Measurements from ENCODE around the gene KAT6B. TPM values are rescaled to one million over a fixed set of nuclear protein-coding genes. Genes with fewer than 3 reads are reported as not detected.

KAT6B gene
- total and polyA plus RNA-seq, 5 donors: 11.3 to 53.0 (median 46.0) TPM

- ATAC-seq (peak; percentile 27 to 42), DNase-seq (no peak)
- Histone ChIP-seq H3K4me3 (ENCODE audit: low read length) (no peak overlapping the region), H3K4me1 (ENCODE audit: control insufficient read depth, insufficient read depth, low read length) (peaks cover 2% of the 10 kb centered on the region), H3K27ac (ENCODE audit: low read length) (no peak overlapping the region), H3K9me3 (ENCODE audit: control insufficient read depth, low read length) (no peaks in the 10 kb centered on the region), H3K27me3 (ENCODE audit: control insufficient read depth, insufficient read depth) (no peaks in the 10 kb centered on the region)
- intact Hi-C loops (cut with DNase I): no loop called here
- WGBS: 50% methylated on average over 8 of the region's 8 CpGs
These were observed 192.4 kb downstream of the KAT6B start for GRCh38 chr10:75018686-75019307.

GRCh38 chr10:75019370-75019769 lies 193.0 kb downstream of the KAT6B start:
- DNase-seq (no peak), ATAC-seq (no peak)
- no peak overlapping the region for H3K27ac ChIP-seq (ENCODE audit: low read length)
- H3K9me3 ChIP-seq (ENCODE audit: control insufficient read depth, low read length): no peaks in the 10 kb centered on the region
- peaks cover 2% of the 10 kb centered on the region for H3K4me1 ChIP-seq (ENCODE audit: control insufficient read depth, insufficient read depth, low read length)
- intact Hi-C loops (cut with DNase I): no loop called here
- no peak overlapping the region for H3K4me3 ChIP-seq (ENCODE audit: low read length)
- 34% methylated on average over 2 of the region's 2 CpGs for WGBS
- no peaks in the 10 kb centered on the region for H3K27me3 ChIP-seq (ENCODE audit: control insufficient read depth, insufficient read depth)

- no peaks in the 10 kb centered on the region for H3K27me3 ChIP-seq (ENCODE audit: control insufficient read depth, insufficient read depth)
- DNase-seq (no peak), ATAC-seq (no peak)
- H3K9me3 ChIP-seq (ENCODE audit: control insufficient read depth, low read length): no peaks in the 10 kb centered on the region
- H3K4me3 ChIP-seq (ENCODE audit: low read length): no peak overlapping the region
- WGBS: 80% methylated on average over 6 of the region's 6 CpGs
- peaks cover 2% of the 10 kb centered on the region for H3K4me1 ChIP-seq (ENCODE audit: control insufficient read depth, insufficient read depth, low read length)
- H3K27ac ChIP-seq (ENCODE audit: low read length): no peak overlapping the region
- intact Hi-C loops (cut with DNase I): loop anchor here in 2 of 4 donors (5.0 to 10.0 kb wide), 2 partner anchors 745 to 753 kb away; no protein-coding TSS in a partner anchor
These were observed 193.8 kb downstream of the KAT6B start for GRCh38 chr10:75020168-75020567.

GRCh38 chr10:75021379-75022249 lies 195.2 kb downstream of the KAT6B start:
- DNase-seq (no peak), ATAC-seq (no peak)
- no peak overlapping the region for H3K4me3 ChIP-seq (ENCODE audit: low read length)
- no peaks in the 10 kb centered on the region for H3K27me3 ChIP-seq (ENCODE audit: control insufficient read depth, insufficient read depth)
- intact Hi-C loops (cut with DNase I): loop anchor here in 2 of 4 donors (5.0 to 10.0 kb wide), 2 partner anchors 747 to 754 kb away; no protein-coding TSS in a partner anchor
- H3K27ac ChIP-seq (ENCODE audit: low read length): no peak overlapping the region
- H3K4me1 ChIP-seq (ENCODE audit: control insufficient read depth, insufficient read depth, low read length): peaks cover 2% of the 10 kb centered on the region
- 82% methylated on average over 10 of the region's 10 CpGs for WGBS
- no peaks in the 10 kb centered on the region for H3K9me3 ChIP-seq (ENCODE audit: control insufficient read depth, low read length)

GRCh38 chr10:75023074-75023473 lies 196.7 kb downstream of the KAT6B start:
- H3K4me3 ChIP-seq (ENCODE audit: low read length): no peak overlapping the region
- H3K9me3 ChIP-seq (ENCODE audit: control insufficient read depth, low read length): no peaks in the 10 kb centered on the region
- ATAC-seq: peak in 1 of 2 donors; percentile 39
- WGBS: 93% methylated on average over 2 of the region's 2 CpGs
- DNase-seq: no peak
- no peak overlapping the region for H3K27ac ChIP-seq (ENCODE audit: low read length)
- no peaks in the 10 kb centered on the region for H3K27me3 ChIP-seq (ENCODE audit: control insufficient read depth, insufficient read depth)
- intact Hi-C loops (cut with DNase I): loop anchor here in 2 of 4 donors (5.0 to 10.0 kb wide), 2 partner anchors 748 to 756 kb away; no protein-coding TSS in a partner anchor
- peaks cover under 1% of the 10 kb centered on the region for H3K4me1 ChIP-seq (ENCODE audit: control insufficient read depth, insufficient read depth, low read length)

GRCh38 chr10:75024971-75025523 lies 198.6 kb downstream of the KAT6B start:
- no peak for DNase-seq
- intact Hi-C loops (cut with DNase I): loop anchor here in 2 of 4 donors (5.0 to 10.0 kb wide), 2 partner anchors 750 to 758 kb away; no protein-coding TSS in a partner anchor
- no peaks in the 10 kb centered on the region for H3K9me3 ChIP-seq (ENCODE audit: control insufficient read depth, low read length)
- H3K27ac ChIP-seq (ENCODE audit: low read length): no peak overlapping the region
- H3K4me3 ChIP-seq (ENCODE audit: low read length): no peak overlapping the region
- H3K27me3 ChIP-seq (ENCODE audit: control insufficient read depth, insufficient read depth): no peaks in the 10 kb centered on the region
- ATAC-seq: no peak
- 82% methylated on average over 5 of the region's 5 CpGs for WGBS
- no peaks in the 10 kb centered on the region for H3K4me1 ChIP-seq (ENCODE audit: control insufficient read depth, insufficient read depth, low read length)

GRCh38 chr10:75028049-75028448 lies 201.6 kb downstream of the KAT6B start:
- intact Hi-C loops (cut with DNase I): loop anchor here in 1 of 4 donors (10.0 kb wide), 1 partner anchor 753 kb away; no protein-coding TSS in a partner anchor
- Histone ChIP-seq H3K4me3 (ENCODE audit: low read length) (no peak overlapping the region), H3K4me1 (ENCODE audit: control insufficient read depth, insufficient read depth, low read length) (no peaks in the 10 kb centered on the region), H3K27me3 (ENCODE audit: control insufficient read depth, insufficient read depth) (no peaks in the 10 kb centered on the region), H3K27ac (ENCODE audit: low read length) (no peak overlapping the region), H3K9me3 (ENCODE audit: control insufficient read depth, low read length) (no peaks in the 10 kb centered on the region)
- DNase-seq (no peak), ATAC-seq (no peak)

GRCh38 chr10:75028748-75029147 lies 202.3 kb downstream of the KAT6B start:
- Histone ChIP-seq H3K4me1 (ENCODE audit: control insufficient read depth, insufficient read depth, low read length) (no peaks in the 10 kb centered on the region), H3K9me3 (ENCODE audit: control insufficient read depth, low read length) (no peaks in the 10 kb centered on the region), H3K27ac (ENCODE audit: low read length) (no peak overlapping the region), H3K27me3 (ENCODE audit: control insufficient read depth, insufficient read depth) (no peaks in the 10 kb centered on the region), H3K4me3 (ENCODE audit: low read length) (no peak overlapping the region)
- ATAC-seq: no peak
- intact Hi-C loops (cut with DNase I): loop anchor here in 1 of 4 donors (10.0 kb wide), 1 partner anchor 754 kb away; no protein-coding TSS in a partner anchor
- no peak for DNase-seq
- WGBS: 78% methylated on average over 7 of the region's 7 CpGs

GRCh38 chr10:75029420-75029819 lies 203.0 kb downstream of the KAT6B start:
- no peak for ATAC-seq
- WGBS: 89% methylated on average over 15 of the region's 15 CpGs
- intact Hi-C loops (cut with DNase I): loop anchor here in 1 of 4 donors (10.0 kb wide), 1 partner anchor 755 kb away; no protein-coding TSS in a partner anchor

GRCh38 chr10:75029857-75030256 lies 203.5 kb downstream of the KAT6B start:
- H3K9me3 ChIP-seq (ENCODE audit: control insufficient read depth, low read length): no peaks in the 10 kb centered on the region
- WGBS: 64% methylated on average over 13 of the region's 13 CpGs
- H3K4me3 ChIP-seq (ENCODE audit: low read length): no peak overlapping the region
- no peaks in the 10 kb centered on the region for H3K4me1 ChIP-seq (ENCODE audit: control insufficient read depth, insufficient read depth, low read length)
- no peak overlapping the region for H3K27ac ChIP-seq (ENCODE audit: low read length)
- ATAC-seq: peak; percentile 18 to 72
- DNase-seq: peak; percentile 67 to 89 (median 78)
- intact Hi-C loops (cut with DNase I): loop anchor here in 2 of 4 donors (10.0 kb wide), 2 partner anchors 65 to 755 kb away; a partner anchor contains a TSS
- H3K27me3 ChIP-seq (ENCODE audit: control insufficient read depth, insufficient read depth): no peaks in the 10 kb centered on the region

More at GRCh38 chr10:75029420-75029819, 203.0 kb downstream of the KAT6B start:
- no peak for DNase-seq
- H3K9me3 ChIP-seq (ENCODE audit: control insufficient read depth, low read length): no peaks in the 10 kb centered on the region
- H3K4me3 ChIP-seq (ENCODE audit: low read length): no peak overlapping the region
- no peak overlapping the region for H3K27ac ChIP-seq (ENCODE audit: low read length)
- no peaks in the 10 kb centered on the region for H3K27me3 ChIP-seq (ENCODE audit: control insufficient read depth, insufficient read depth)
- H3K4me1 ChIP-seq (ENCODE audit: control insufficient read depth, insufficient read depth, low read length): no peaks in the 10 kb centered on the region

Measured in right cardiac atrium (tissue), 5 donors.